ENCODE results near the gene LTN1.

LTN1 gene

DNA sequence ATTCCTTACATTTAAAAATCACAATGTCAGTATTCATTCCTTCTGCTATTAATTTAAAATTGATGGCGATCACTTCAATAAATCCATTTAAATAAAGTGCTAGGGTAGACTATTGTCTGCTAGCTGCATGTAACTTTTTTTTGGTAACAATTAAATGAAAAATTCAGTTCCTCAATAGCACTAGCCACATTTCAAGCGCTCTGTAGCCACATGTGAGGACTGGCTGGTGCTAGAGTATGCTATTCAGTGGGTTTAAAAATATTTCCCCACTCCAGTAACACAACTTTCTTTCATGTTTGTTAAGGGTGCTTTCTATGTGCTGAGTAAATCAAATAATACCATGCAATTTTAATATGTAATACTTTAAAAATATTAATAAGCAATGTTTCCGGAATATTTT, 108.2 kb downstream of the LTN1 start:
- TF ChIP-seq, protein P1, sequence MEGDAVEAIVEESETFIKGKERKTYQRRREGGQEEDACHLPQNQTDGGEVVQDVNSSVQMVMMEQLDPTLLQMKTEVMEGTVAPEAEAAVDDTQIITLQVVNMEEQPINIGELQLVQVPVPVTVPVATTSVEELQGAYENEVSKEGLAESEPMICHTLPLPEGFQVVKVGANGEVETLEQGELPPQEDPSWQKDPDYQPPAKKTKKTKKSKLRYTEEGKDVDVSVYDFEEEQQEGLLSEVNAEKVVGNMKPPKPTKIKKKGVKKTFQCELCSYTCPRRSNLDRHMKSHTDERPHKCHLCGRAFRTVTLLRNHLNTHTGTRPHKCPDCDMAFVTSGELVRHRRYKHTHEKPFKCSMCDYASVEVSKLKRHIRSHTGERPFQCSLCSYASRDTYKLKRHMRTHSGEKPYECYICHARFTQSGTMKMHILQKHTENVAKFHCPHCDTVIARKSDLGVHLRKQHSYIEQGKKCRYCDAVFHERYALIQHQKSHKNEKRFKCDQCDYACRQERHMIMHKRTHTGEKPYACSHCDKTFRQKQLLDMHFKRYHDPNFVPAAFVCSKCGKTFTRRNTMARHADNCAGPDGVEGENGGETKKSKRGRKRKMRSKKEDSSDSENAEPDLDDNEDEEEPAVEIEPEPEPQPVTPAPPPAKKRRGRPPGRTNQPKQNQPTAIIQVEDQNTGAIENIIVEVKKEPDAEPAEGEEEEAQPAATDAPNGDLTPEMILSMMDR (IDR thresholded peaks at IDR 0.05; ENCODE audit: insufficient read depth, low read depth, low read length, missing control alignments), result no peak
- H3K4me3 ChIP-seq (ENCODE audit: low read length), result peak overlapping the region; percentile 90
- peak; percentile 4 for DNase-seq (ENCODE audit: low read depth)

DNA sequence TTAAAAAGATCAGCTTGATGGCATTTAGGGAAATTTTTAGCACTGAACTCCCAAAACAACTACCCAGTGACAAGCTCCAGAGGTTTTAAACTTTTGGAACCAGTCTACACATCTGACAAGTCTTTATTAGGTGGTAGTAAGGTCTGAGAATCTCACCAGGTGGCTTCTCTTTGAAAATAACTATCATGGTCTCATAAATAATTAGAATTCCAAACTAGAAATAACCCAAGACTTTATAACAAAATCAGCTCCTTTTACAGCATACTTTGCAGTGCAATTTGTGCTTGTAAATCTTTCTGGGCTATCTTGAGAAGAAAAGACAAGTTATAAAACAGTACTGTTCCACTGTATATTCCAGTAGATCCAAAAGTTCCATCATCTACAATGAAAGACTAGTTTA, 108.7 kb downstream of the LTN1 start:
- TF ChIP-seq, protein P1 (IDR thresholded peaks at IDR 0.05; ENCODE audit: insufficient read depth, low read depth, low read length, missing control alignments), result no peak
- DNase-seq (ENCODE audit: low read depth), result no peak
- H3K4me3 ChIP-seq (ENCODE audit: low read length), result no peak overlapping the region

DNA sequence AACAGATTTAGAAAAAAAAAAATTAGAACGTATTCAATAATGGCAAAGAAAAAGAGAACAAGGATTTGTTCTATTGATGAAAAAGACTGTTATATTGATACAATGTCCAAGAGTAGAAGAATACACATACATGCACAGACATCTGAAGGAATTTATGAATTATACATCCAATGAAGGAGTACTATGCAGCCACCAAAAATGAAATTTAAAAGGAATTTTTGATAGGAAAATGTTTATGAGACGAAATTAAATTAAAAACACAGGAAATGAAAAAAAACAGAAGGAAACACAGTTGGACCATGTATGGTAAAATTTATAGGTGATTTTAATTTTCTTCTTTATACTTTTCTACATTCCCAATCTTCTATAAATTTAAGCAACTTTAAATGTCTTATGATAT, 110.3 kb downstream of the LTN1 start:
- TF ChIP-seq, protein P1 (IDR thresholded peaks at IDR 0.05; ENCODE audit: insufficient read depth, low read depth, low read length, missing control alignments), result no peak
- no peak overlapping the region for H3K4me3 ChIP-seq (ENCODE audit: low read length)
- DNase-seq (ENCODE audit: low read depth), result no peak

Data from epithelial cell of esophagus (primary cell).